ENCODE measurements around the gene PLP2.
A peak's percentile ranks its signal among the peaks of the same experiment; 100 is the strongest.

PLP2 gene

GRCh38 chrX:49175435-49176274, 4.0 kb downstream of the PLP2 start:
- peaks cover 7% of the 10 kb centered on the region for H3K36me3 ChIP-seq
- H3K27ac ChIP-seq, result no peak overlapping the region
- TF ChIP-seq CTCF (IDR thresholded peaks at IDR 0.05; ENCODE audit: low read depth, low read length), result no peak
- no peaks in the 10 kb centered on the region for H3K9me3 ChIP-seq (ENCODE audit: severe bottlenecking)
- H3K4me3 ChIP-seq (ENCODE audit: low read depth, low read length), result no peak overlapping the region
- peaks cover 12% of the 10 kb centered on the region for H3K27me3 ChIP-seq (ENCODE audit: insufficient read depth, low read depth, severe bottlenecking)
- DNase-seq, result no peak

DNA sequence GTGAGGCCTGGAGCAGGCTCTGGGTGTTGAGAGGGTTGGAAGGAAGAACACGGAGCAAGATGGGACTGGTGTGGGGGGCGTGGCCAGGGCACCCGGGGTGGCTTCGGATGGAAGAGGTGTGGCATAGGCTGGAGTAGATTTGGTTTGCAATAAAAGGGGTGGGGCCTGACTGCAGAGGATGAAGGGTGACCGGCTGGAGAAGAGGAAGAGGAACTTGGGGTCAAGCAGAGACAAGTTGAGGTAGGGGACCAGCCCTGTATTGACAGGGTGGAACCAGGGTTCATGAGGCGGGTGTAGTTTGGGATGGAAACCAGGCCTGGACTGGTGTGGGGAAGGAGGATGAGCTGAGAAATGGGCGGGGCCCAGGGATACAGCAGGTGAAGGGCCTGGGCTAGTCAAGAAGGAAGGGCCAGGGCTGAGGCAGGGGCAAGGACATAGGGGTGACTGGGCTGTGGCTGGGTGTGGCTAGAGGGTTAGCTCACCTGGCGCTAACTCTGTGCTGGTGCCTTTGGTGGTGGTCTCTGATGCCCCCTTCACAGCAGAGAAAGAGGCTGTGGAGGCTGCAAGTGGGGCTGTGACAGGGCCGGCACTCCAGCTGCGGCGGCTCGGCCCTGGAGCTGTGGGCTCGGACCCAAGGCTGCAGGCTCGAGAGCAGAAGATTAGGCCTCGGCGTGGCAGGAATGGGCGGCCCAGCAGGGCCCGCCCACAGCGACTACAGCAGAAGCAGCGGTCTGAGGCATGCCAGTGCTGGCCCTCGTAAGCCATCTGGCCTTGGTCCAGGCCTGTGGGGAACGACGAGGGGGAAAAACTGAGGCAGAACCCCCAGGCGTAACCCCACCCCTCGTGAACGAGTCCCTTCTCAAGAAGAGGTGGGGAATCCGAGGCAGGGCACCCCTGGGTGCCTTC, 5.0 kb downstream of the PLP2 start:
- H3K27me3 ChIP-seq (ENCODE audit: insufficient read depth, low read depth, severe bottlenecking), result peaks cover 12% of the 10 kb centered on the region
- no peaks in the 10 kb centered on the region for H3K9me3 ChIP-seq (ENCODE audit: severe bottlenecking)
- TF ChIP-seq CTCF (IDR thresholded peaks at IDR 0.05; ENCODE audit: low read depth, low read length), result no peak
- peak; percentile 67 for DNase-seq
- peak overlapping the region; percentile 77 for H3K27ac ChIP-seq
- peaks cover 7% of the 10 kb centered on the region for H3K36me3 ChIP-seq
- H3K4me3 ChIP-seq (ENCODE audit: low read depth, low read length), result no peak overlapping the region

- TF ChIP-seq CTCF (IDR thresholded peaks at IDR 0.05; ENCODE audit: low read depth, low read length), result no peak
- DNase-seq, result peak; percentile 45
- peak overlapping the region; percentile 77 for H3K27ac ChIP-seq
- H3K9me3 ChIP-seq (ENCODE audit: severe bottlenecking), result no peaks in the 10 kb centered on the region
- H3K27me3 ChIP-seq (ENCODE audit: insufficient read depth, low read depth, severe bottlenecking), result peaks cover 10% of the 10 kb centered on the region
- H3K36me3 ChIP-seq, result peaks cover 7% of the 10 kb centered on the region
- no peak overlapping the region for H3K4me3 ChIP-seq (ENCODE audit: low read depth, low read length)
These were observed 5.7 kb downstream of the PLP2 start for GRCh38 chrX:49177338-49177833.

- no peak for TF ChIP-seq CTCF (IDR thresholded peaks at IDR 0.05; ENCODE audit: low read depth, low read length)
- H3K27ac ChIP-seq, result no peak overlapping the region
These were observed 6.3 kb downstream of the PLP2 start for GRCh38 chrX:49177873-49178480.

DNA sequence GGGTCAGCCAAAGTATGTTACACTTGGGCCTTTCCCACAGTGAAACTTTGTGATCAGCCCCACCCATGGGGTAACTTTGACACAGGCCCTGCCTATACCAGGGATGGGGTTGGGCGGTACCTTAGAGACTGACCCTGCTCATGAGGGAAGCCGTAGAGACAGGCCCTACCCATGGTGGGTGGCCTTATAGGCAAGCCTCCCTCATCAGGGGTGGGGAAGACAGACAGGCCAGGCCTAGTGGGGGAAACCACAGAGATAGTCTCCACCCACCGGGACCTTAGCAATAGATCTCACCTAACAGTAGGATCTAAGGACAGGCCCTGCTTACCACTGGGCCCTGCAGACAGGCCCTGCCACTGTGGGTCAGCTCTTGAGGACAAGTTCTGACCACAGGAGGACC, 6.8 kb downstream of the PLP2 start:
- Histone ChIP-seq H3K9me3 (ENCODE audit: severe bottlenecking) (no peaks in the 10 kb centered on the region), H3K4me3 (ENCODE audit: low read depth, low read length) (no peak overlapping the region), H3K27me3 (ENCODE audit: insufficient read depth, low read depth, severe bottlenecking) (peaks cover 6% of the 10 kb centered on the region), H3K27ac (no peak overlapping the region), H3K36me3 (peaks cover 7% of the 10 kb centered on the region)
- no peak for TF ChIP-seq CTCF (IDR thresholded peaks at IDR 0.05; ENCODE audit: low read depth, low read length)
- DNase-seq, result no peak

More at GRCh38 chrX:49177873-49178480, 6.3 kb downstream of the PLP2 start:
- H3K36me3 ChIP-seq, result peaks cover 7% of the 10 kb centered on the region
- peaks cover 6% of the 10 kb centered on the region for H3K27me3 ChIP-seq (ENCODE audit: insufficient read depth, low read depth, severe bottlenecking)
- H3K4me3 ChIP-seq (ENCODE audit: low read depth, low read length), result no peak overlapping the region
- no peaks in the 10 kb centered on the region for H3K9me3 ChIP-seq (ENCODE audit: severe bottlenecking)
- no peak for DNase-seq
